ENCODE measurements around the gene HIP1R.
"Not testable (repeated sequence)": the region's sequence is repeated elsewhere in the genome, so short reads cannot be mapped to it uniquely, and the experiment has no call there.

The HIP1R gene

DNA sequence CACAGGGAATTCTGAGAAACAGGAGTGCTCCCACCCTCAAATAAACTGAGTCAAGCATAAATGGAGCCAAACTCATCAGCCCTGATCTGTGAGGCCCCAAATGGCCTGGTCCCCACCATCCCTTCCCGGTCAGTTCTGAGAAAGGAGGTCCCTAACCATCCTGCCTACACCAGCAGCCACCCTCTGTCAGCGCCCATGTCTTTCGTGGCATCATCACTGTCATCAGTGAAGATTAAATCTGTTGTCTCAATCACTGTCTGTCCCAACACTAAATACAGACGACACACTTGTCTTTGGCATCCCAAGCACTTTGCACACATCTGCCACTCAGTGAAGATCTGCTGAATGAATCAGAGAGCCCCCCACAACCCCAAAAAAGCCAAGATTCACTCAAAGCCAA lies 38.3 kb downstream of the HIP1R start:
- no peak for TF ChIP-seq CTCF (IDR thresholded peaks at IDR 0.05; ENCODE audit: control insufficient read depth, insufficient read depth, low read depth, low read length, missing control alignments)
- H3K4me3 ChIP-seq (ENCODE audit: control insufficient read depth, low read depth, low read length), result no peak overlapping the region
- DNase-seq (ENCODE audit: low read depth), result no peak

GRCh38 chr12:122874081-122874480 lies 38.8 kb downstream of the HIP1R start:
- DNase-seq (ENCODE audit: low read depth), result no peak
- no peak overlapping the region for H3K4me3 ChIP-seq (ENCODE audit: control insufficient read depth, low read depth, low read length)
- no peak for TF ChIP-seq CTCF (IDR thresholded peaks at IDR 0.05; ENCODE audit: control insufficient read depth, insufficient read depth, low read depth, low read length, missing control alignments)

DNA sequence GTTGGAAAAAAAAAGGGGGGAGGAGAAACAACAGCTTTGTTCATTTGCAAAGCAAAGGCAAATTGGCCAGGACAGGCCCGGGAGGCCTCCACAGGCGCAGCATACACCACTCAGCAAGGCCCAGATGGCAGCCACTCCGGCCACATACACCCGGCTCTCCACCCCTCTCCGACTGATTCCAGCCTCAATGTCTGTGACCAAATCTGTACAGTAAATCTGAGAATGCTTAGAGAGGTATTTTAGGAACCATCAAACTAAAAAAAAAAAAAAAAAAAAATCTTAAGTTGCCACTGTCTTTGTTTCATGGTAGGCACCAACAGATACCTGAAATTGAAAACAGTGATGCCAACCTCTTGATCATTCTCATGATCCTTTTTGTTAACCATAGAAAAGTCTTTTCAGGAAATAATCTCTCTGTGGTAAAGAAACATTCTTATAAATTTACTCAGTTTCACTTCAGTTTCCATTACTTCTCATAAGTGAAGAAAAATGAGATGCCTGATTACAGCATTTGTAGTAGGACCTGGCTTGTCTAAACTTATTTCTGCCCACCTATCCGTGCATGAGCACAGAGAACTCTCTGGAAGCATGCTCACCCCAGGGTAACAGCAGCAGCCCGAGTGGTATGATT lies 40.4 kb downstream of the HIP1R start:
- no peak for DNase-seq (ENCODE audit: low read depth)
- TF ChIP-seq CTCF (IDR thresholded peaks at IDR 0.05; ENCODE audit: control insufficient read depth, insufficient read depth, low read depth, low read length, missing control alignments), result no peak
- H3K4me3 ChIP-seq (ENCODE audit: control insufficient read depth, low read depth, low read length), result no peak overlapping the region

GRCh38 chr12:122876281-122876680 lies 41.0 kb downstream of the HIP1R start:
- DNase-seq (ENCODE audit: low read depth); H3K4me3 ChIP-seq (ENCODE audit: control insufficient read depth, low read depth, low read length): not testable (repeated sequence)

DNA sequence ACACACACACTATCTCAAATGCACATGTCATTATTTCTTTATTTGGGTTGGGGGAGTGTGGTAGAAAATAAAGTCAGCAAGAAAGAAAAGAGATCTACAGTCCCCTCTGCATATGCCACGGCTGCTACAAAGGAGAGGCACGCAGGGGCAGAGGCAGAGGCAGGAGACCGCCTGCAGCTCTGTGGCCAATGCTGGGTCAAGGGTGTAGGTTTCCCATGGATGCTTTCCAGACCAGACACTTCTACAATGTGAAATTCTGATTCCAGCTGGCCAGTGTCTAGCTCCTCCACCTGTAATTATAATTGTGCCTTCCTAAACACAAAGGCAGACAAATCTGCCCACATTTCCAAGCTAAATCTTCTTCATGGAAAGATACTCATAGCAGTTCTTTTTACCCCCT lies 41.5 kb downstream of the HIP1R start:
- TF ChIP-seq CTCF (IDR thresholded peaks at IDR 0.05; ENCODE audit: control insufficient read depth, insufficient read depth, low read depth, low read length, missing control alignments), result no peak
- no peak for DNase-seq (ENCODE audit: low read depth)
- no peak overlapping the region for H3K4me3 ChIP-seq (ENCODE audit: control insufficient read depth, low read depth, low read length)

- TF ChIP-seq CTCF (IDR thresholded peaks at IDR 0.05; ENCODE audit: control insufficient read depth, insufficient read depth, low read depth, low read length, missing control alignments), result no peak
- H3K4me3 ChIP-seq (ENCODE audit: control insufficient read depth, low read depth, low read length), result no peak overlapping the region
- DNase-seq (ENCODE audit: low read depth), result no peak
Measured at GRCh38 chr12:122878780-122879612, 43.7 kb downstream of the HIP1R start.

- no peak overlapping the region for H3K4me3 ChIP-seq (ENCODE audit: control insufficient read depth, low read depth, low read length)
- DNase-seq (ENCODE audit: low read depth), result no peak
- TF ChIP-seq CTCF (IDR thresholded peaks at IDR 0.05; ENCODE audit: control insufficient read depth, insufficient read depth, low read depth, low read length, missing control alignments), result no peak
Measured at GRCh38 chr12:122880155-122880667, 45.0 kb downstream of the HIP1R start.

Data from AG09309 (cell line).